Keratinocyte (primary cell): ENCODE measurements around the gene TFF1. TPM values are rescaled to one million over a fixed set of nuclear protein-coding genes. Genes with fewer than 3 reads are reported as not detected.

Experiments used
- DNase-seq: peaks from one replicate; pipeline ENCODE4 v3.0.0-alpha.2; 2011; ENCODE audit warnings: low read depth, missing footprints, low spot score
- FAIRE-seq: peaks from 2 replicates; lab custom pipeline; 2011; peaks lifted over from hg19 to GRCh38; lab: Jason Lieb, UNC
- H2AFZ ChIP-seq: 2 replicates; pipeline ENCODE4 v1.6.0; 2012; ENCODE audit warnings: low read length, control low read depth, inconsistent platforms; ENCODE audit not compliant: control insufficient read depth
- H3K27ac ChIP-seq: 2 replicates; pipeline ENCODE4 v1.5.1; 2011; ENCODE audit warnings: low read length; ENCODE audit not compliant: control insufficient read depth, insufficient read depth
- H3K27me3 ChIP-seq: 3 replicates; pipeline ENCODE4 v1.6.0; 2011; ENCODE audit warnings: low read length; ENCODE audit not compliant: control insufficient read depth, insufficient read depth; ENCODE audit errors: extremely low read depth
- H3K36me3 ChIP-seq, 2 experiments: 2 replicates in 1 of 2; 3 replicates in 1 of 2; pipeline ENCODE4 v1.5.1; 2011; ENCODE audit warnings: low read length in 2 of 2, mild to moderate bottlenecking in 1 of 2; ENCODE audit not compliant: control insufficient read depth in 2 of 2, insufficient read depth in 2 of 2; ENCODE audit errors: extremely low read depth in 1 of 2
- H3K4me1 ChIP-seq: 3 replicates; pipeline ENCODE4 v1.5.1; 2011; ENCODE audit warnings: low read length; ENCODE audit not compliant: control insufficient read depth, insufficient read depth; ENCODE audit errors: extremely low read depth
- H3K4me2 ChIP-seq: 3 replicates; pipeline ENCODE4 v1.6.0; 2011; ENCODE audit warnings: low read depth, low read length; ENCODE audit not compliant: control insufficient read depth, insufficient read depth; ENCODE audit errors: extremely low read depth
- H3K4me3 ChIP-seq, 3 experiments: fragments of 200-600 bp in 1 of 3; sonication (generic) in 1 of 3; 2 replicates in 2 of 3; 3 replicates in 1 of 3; pipeline ENCODE4 v1.5.1; 2011 to 2016; ENCODE audit warnings: low read length in 3 of 3, mild to moderate bottlenecking in 3 of 3, control low read depth in 2 of 3, inconsistent platforms in 1 of 3, low read depth in 1 of 3, mixed read lengths in 1 of 3, mixed run types in 1 of 3, moderate library complexity in 1 of 3; ENCODE audit not compliant: control insufficient read depth in 2 of 3, insufficient read depth in 2 of 3; ENCODE audit errors: extremely low read depth in 1 of 3
- H3K79me2 ChIP-seq: 2 replicates; pipeline ENCODE4 v1.6.0; 2012; ENCODE audit warnings: low read length; ENCODE audit not compliant: control insufficient read depth, insufficient read depth
- H3K9ac ChIP-seq: 3 replicates; pipeline ENCODE4 v1.6.0; 2011; ENCODE audit warnings: low read length; ENCODE audit not compliant: control insufficient read depth, insufficient read depth; ENCODE audit errors: extremely low read depth
- H3K9me1 ChIP-seq: 3 replicates; pipeline ENCODE4 v1.6.0; 2011; ENCODE audit warnings: low read length; ENCODE audit not compliant: control insufficient read depth, insufficient read depth; ENCODE audit errors: extremely low read depth
- H3K9me3 ChIP-seq: 2 replicates; pipeline ENCODE4 v1.5.1; 2012; ENCODE audit warnings: low read depth, low read length; ENCODE audit not compliant: control insufficient read depth
- H4K20me1 ChIP-seq: 3 replicates; pipeline ENCODE4 v1.6.0; 2011; ENCODE audit warnings: low read length; ENCODE audit not compliant: control insufficient read depth, insufficient read depth; ENCODE audit errors: extremely low read depth
- CTCF ChIP-seq, 3 experiments: IDR thresholded peaks in 1 of 3; conservative IDR thresholded peaks in 1 of 3; optimal IDR thresholded peaks in 1 of 3; 2 replicates in 2 of 3; 3 replicates in 1 of 3; pipeline versions ENCODE3 to v1.5.1; 2011; ENCODE audit warnings: low read length in 3 of 3, mild to moderate bottlenecking in 3 of 3, moderate library complexity in 2 of 3, control low read depth in 1 of 3, inconsistent platforms in 1 of 3; ENCODE audit not compliant: insufficient read depth in 2 of 3; ENCODE audit errors: extremely low read depth in 1 of 3
- EZH2 ChIP-seq: IDR thresholded peaks from one replicate; pipeline ENCODE4 v1.6.1; 2012; ENCODE audit warnings: inconsistent platforms, mild to moderate bottlenecking, low read length, moderate library complexity
- dilution Hi-C: fragments of 300-500 bp; cut with MboI; formaldehyde crosslinking; loops from one replicate; pipeline ENCODE4 v1.7.0; 2020; ENCODE audit warnings: low sequenced_read_pairs; ENCODE audit not compliant: extremely low pct_ligation_motif_present
- polyA plus RNA-seq, 5 experiments: library from polyadenylated mRNA; depleted of rRNA in 3 of 5; stranded (reverse) in 3 of 5; stranded (forward) in 1 of 5; unstranded in 1 of 5; fragments of >200 nt; gene quantifications; 1 replicate in 1 of 5; 2 replicates in 3 of 5; 3 replicates in 1 of 5; pipeline versions ENCODE4 v1.2.1 to v1.2.3, GENCODE V29; 2011 to 2012; ENCODE audit warnings: missing spikeins in 2 of 5, low read depth in 1 of 5, low replicate concordance in 1 of 5

TFF1 gene
- polyA plus RNA-seq, 1 donor (not counting 4 experiments of a cell fraction or from before 2014, with no cell fraction given) = not detected

GRCh38 chr21:42391297-42391696 lies 25.0 kb upstream of the TFF1 start:
- Histone ChIP-seq H3K27ac (no peak overlapping the region), H3K36me3 (no peaks in the 10 kb centered on the region), H3K27me3 (peaks cover 5% of the 10 kb centered on the region), H3K9ac (no peak overlapping the region), H3K4me2 (no peak overlapping the region), H4K20me1 (no peaks in the 10 kb centered on the region), H3K9me1 (no peaks in the 10 kb centered on the region), H3K9me3 (no peaks in the 10 kb centered on the region), H3K4me1 (peaks cover 5% of the 10 kb centered on the region), H3K79me2 (no peaks in the 10 kb centered on the region), H3K4me3 (no peak overlapping the region), H2AFZ (no peak overlapping the region)
- dilution Hi-C loops = no loop called here
- no peak for TF ChIP-seq EZH2
- no peak for TF ChIP-seq CTCF (optimal IDR thresholded peaks at IDR 0.05 in 1 of 3, IDR thresholded peaks at IDR 0.05 in 1 of 3, conservative IDR thresholded peaks at IDR 0.05 in 1 of 3; ENCODE audit: extremely low read depth in 1 of 3, insufficient read depth in 2 of 3, low read length in 3 of 3)
- no peak for DNase-seq
- no peak for FAIRE-seq

GRCh38 chr21:42390696-42391095 lies 24.4 kb upstream of the TFF1 start:
- peaks cover 5% of the 10 kb centered on the region for H3K27me3 ChIP-seq

More at GRCh38 chr21:42390696-42391095, 24.4 kb upstream of the TFF1 start:
- H3K9me3 ChIP-seq = no peaks in the 10 kb centered on the region
- FAIRE-seq (no peak), DNase-seq (no peak)
- H3K9me1 ChIP-seq = no peaks in the 10 kb centered on the region
- dilution Hi-C loops = no loop called here
- TF ChIP-seq EZH2 (no peak), CTCF (optimal IDR thresholded peaks at IDR 0.05 in 1 of 3, IDR thresholded peaks at IDR 0.05 in 1 of 3, conservative IDR thresholded peaks at IDR 0.05 in 1 of 3; ENCODE audit: extremely low read depth in 1 of 3, insufficient read depth in 2 of 3, low read length in 3 of 3) (no peak)
- H3K36me3 ChIP-seq = no peaks in the 10 kb centered on the region
- H3K9ac ChIP-seq = no peak overlapping the region
- no peak overlapping the region for H3K4me3 ChIP-seq
- H2AFZ ChIP-seq = no peak overlapping the region
- H3K27ac ChIP-seq = no peak overlapping the region
- H3K4me1 ChIP-seq = no peaks in the 10 kb centered on the region
- no peaks in the 10 kb centered on the region for H3K79me2 ChIP-seq
- H4K20me1 ChIP-seq = no peaks in the 10 kb centered on the region
- no peak overlapping the region for H3K4me2 ChIP-seq
